ENCODE results near the gene OR8K5.
"Not testable (repeated sequence)": the region's sequence is repeated elsewhere in the genome, so short reads cannot be mapped to it uniquely, and the experiment has no call there.

OR8K5 gene

GRCh38 chr11:56160217-56160616 is at the start of gene OR8K5:
OR8K5 (minus strand) TSS chr11:56160317; CDS start chr11:56160317, 0 bp downstream.
- DNase-seq = no peak

DNA sequence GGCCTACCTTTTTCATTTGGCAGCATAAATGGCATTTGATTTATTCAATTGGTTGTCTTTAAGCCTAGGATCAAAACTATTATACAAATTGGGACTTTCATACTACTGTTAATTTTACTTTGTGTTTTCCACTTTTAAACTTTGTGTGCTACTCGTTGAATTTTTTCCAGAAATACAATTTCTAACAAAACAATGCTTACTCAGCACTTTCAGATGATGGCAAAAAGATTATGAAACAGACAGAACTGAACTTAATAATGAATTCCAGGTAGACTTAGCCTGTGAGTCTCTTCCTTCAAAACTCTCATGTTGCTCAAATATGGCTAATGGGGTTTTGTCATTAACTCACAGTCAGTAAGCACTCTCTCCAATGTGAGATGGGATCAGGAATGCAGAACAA is 47.7 kb upstream of the OR8K5 start:
- DNase-seq = no peak

- no peak for DNase-seq
Measured at GRCh38 chr11:56197367-56197766, 37.2 kb upstream of the OR8K5 start.

- no peak for DNase-seq
Measured at GRCh38 chr11:56196705-56197104, 36.6 kb upstream of the OR8K5 start.

GRCh38 chr11:56188602-56189001 is 28.5 kb upstream of the OR8K5 start:
- no peak for DNase-seq

DNA sequence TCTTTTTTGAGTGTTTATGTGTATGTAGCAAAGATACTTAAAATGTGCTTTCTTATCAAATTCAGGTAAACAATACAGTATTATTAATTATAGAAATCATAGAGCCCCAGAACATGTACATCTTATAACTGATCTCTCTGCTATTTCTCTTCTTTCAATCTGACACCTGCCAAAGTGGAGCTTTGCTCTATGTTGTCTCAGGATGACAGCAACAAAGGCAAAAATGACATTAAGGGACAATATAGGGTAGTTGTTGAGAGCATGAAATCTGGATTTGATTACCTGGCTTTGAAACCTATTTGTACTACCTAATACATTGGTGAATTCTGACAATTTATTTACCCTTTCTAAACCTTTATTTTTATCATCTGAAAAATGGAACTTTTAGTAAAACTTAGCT is 23.3 kb upstream of the OR8K5 start:
- DNase-seq = no peak

GRCh38 chr11:56176318-56176717 is 16.2 kb upstream of the OR8K5 start, which contains the start of gene OR5J2:
OR5J2 (plus strand) TSS chr11:56176618; CDS start chr11:56176618, 0 bp downstream.
- DNase-seq = no peak

DNA sequence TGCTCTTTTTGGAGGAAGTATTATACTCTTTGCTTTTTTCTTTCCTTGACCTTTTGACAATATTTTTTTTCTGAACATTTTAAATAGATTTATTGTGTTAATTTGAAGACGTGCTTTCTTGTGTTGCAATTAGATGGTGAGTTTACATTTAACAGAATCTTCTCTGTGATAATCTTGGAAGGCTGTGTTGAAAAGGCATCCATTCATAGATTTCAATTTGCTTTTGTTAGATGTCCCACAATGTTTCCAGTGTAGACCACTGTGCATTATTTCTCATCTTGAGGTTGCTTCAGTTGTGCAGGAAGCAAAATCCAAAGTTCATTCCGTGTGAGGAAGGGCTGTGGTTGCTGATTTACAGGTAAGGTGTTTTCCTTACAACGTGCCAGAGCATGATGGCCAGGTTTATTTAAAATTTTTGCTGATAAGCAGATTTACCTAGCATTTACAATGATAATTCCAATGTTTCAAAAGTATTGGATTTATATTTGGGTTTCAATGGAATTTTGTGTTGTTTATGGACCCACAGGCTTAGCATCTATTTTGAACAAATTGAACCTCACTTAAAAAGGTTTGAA is 12.2 kb upstream of the OR8K5 start:
- no peak for DNase-seq

DNA sequence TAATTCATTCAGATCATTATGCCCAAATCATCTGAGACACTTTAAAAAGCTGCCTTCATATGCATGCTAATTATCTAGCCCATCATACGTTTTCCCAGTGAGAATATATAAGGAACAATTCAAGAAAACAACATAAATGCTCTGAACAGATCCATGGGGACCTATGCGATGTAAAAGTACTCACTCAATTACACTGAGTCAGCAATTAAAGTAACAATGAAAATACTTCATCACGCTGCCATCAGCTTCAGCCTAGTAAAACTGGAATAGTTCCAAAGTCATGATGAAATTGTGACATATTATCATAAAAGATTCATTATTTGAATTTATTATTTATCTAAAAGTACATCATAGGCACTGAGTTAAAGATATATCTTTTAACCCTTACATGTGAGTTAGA is 3.7 kb upstream of the OR8K5 start:
- DNase-seq = no peak

- no peak for DNase-seq
Measured at GRCh38 chr11:56152333-56152732, 7.8 kb downstream of the OR8K5 start.

- DNase-seq = no peak
Measured at GRCh38 chr11:56151376-56151775, 8.7 kb downstream of the OR8K5 start.

GRCh38 chr11:56143681-56144080 is 16.4 kb downstream of the OR8K5 start:
- DNase-seq = not testable (repeated sequence)

GRCh38 chr11:56140151-56140661 is 19.9 kb downstream of the OR8K5 start, which contains the start of gene OR8J3:
OR8J3 (minus strand) TSS chr11:56140201; CDS start chr11:56137718, 2,483 bp downstream.
- no peak for DNase-seq

DNA sequence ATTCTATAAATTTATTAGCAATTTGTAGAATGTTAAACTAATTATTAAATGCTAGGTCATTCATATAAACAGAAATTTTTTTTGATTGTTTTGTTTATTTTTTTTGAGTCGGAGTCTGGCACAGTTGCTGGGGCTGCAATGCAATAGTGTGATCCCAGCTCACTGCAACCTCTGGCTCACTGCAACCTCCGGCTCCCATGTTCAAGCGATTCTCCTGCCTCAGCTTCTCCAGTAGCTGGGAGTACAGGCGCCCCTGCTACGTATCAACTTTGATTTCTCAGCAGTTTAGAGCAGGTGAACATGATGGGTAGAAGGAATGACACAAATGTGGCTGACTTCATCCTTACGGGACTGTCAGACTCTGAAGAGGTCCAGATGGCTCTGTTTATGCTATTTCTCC is 38.0 kb downstream of the OR8K5 start, which contains the start of gene OR8H3:
Gene OR8H3 (plus strand): TSS at position 301 of the 400 bp plus-strand sequence. CDS start 0 bp downstream, at position 301.
- no peak for DNase-seq

All from NCI-H1436 treated with DMSO at 0.1 percent for 48 hours (cell line).